GM21717 (cell line): ENCODE measurements around the gene SHLD1.

Experiments
- ATAC-seq: cut with Tn5 transposase; IDR thresholded peaks from one replicate; pipeline ENCODE4 v1.9.1; 2021; ENCODE audit warnings: mild to moderate bottlenecking, moderate library complexity; ENCODE audit not compliant: unreplicated experiment

SHLD1 gene

DNA sequence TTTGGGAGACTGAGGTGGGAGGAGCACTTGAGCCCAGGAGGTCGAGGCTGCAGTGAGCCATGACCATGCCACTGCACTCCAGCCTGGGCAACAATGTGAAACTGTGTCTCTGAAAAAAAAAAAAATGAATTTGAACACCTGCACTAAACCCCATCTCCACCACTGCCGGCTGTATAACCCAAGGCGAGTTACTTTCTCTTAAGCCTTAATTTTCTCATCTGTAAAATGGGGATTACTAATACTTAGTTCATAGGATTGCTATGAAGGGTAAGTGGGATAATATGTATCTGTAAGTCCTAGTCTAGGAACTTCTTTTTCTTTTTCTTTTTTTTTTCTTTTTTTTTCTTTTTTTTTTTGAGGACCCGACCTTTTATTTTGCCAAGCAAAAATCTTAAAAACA is 61.5 kb downstream of the SHLD1 start:
- no peak for ATAC-seq

- ATAC-seq, result no peak
Observed at GRCh38 chr20:5818346-5818681, 68.1 kb downstream of the SHLD1 start.

GRCh38 chr20:5820738-5821137 is 70.5 kb downstream of the SHLD1 start:
- ATAC-seq, result no peak

DNA sequence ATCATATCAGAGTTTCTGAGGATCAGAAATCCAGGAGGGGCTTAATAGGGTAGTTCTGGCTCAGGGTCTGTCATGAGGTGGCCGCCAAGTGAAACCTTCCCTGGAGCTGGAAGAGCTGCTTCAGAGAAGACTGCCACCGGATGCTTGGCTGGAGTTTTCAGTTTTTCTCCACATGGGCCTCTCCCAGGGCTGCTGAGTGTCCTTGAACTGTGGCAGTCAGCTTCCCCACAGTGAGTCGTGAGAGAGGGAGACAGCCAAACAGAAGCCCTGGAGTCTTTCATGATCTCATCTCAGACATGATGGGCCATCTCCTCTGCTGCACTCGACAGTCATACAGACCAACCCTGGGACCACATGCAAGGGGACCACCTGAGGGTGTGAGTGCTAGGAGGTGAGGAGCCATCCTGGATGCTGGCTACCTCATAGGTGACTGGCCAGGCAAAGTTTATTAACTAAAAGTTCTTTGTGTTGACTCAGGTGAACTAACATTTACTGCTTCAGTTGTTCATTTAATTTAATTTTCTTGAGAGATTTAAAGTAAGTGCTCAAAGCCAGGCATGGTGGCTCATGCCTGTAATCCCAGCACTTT is 71.5 kb downstream of the SHLD1 start:
- no peak for ATAC-seq

GRCh38 chr20:5822569-5822968 is 72.4 kb downstream of the SHLD1 start:
- ATAC-seq, result no peak

DNA sequence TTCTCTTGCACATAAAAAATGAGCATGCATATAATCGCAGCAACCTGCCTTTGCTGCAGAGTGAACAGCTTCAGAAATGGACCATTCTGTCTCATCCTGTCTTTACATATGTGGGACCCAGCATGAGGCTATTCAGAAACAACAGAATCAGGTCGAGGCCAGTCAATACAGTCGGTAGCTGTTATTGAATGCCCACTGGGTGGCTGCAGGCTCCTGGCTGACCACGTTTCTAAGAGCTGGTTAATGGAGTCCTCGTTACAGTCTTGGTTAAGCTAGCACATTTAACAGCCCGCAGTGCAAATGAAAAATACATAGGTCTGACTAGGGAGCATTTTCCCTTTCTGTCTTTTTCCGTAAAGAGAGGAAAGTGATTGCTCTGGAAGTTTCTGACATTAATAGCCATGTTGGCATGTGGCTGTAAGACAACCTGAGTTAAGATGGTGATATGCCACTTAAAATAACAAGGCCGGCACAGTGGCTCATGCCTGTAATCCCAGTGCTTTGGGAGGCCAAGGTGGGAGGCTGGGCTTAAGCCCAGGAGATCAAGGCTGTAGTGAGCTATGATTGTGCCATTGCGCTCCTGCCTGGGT is 75.0 kb downstream of the SHLD1 start:
- no peak for ATAC-seq

DNA sequence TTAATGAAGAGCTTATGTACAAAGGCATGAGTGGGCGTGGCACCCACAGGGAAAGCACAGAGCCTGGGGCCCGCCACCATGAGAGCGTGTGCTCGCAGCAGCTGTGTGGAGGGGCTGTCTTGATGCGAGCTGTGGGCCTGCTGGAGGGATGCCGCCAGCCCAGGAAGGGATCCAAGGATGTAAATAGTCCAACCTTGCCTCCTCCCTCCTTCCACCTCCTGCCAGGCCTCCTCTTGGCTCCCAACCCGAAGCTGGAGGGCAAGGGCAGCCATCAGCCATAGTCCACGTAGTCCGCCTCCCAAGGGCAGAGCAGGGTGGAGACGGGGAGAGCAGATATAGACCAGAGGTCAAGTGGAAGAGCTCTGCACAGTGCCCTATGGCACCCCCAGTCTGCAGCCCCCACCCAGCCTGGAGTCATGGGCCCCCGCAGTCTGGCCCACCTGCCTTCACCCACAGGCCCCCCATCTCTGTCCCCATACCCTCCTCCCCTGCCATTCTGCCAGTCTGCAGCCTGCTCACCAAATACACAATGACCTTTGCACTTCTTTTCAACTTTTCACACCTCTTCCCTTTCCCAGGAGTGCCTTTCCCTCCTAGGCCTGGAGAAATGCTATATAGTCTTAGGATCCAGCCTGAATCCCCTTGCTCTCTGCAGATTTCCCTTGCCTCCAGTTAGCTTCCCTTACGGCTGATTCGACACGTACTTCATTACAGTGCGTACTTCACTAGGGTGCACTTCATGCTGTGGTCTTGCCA is 77.1 kb downstream of the SHLD1 start:
- no peak for ATAC-seq

GRCh38 chr20:5827861-5828260 is 77.7 kb downstream of the SHLD1 start:
- ATAC-seq, result no peak

GRCh38 chr20:5829241-5829809 is 79.1 kb downstream of the SHLD1 start:
- ATAC-seq, result no peak

DNA sequence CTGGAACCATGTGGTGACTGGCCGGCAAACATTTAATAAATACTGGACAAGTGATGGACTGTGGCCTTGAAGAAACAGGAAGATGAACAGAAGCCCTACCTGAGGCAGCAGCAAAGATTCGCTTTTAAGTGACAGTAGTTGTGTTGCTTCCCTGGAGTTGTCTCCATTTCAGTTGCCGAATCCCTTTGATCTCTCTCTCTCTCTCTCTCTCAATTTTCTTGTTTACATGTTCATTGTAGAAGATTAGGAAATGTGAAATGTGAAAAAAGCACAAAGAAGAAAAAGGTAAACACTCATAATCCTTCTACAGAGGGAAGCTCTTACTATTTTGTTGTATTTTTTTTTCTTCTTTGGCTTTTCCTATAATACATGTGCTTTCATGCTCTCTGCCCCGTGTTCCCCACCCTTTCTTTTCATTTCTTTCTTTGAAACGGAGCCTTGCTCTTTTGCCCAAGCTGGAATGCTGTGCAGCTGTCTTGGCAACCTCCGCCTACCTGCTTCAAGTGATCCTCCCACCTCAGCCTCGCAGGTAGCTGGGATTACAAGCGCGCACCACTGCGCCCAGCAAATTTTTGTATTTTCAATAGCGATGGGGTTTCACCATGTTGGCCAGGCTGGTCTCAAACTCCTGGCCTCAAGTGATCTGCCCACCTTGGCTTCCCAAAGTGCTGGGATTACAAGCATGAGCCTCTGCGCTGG is 81.5 kb downstream of the SHLD1 start:
- ATAC-seq, result no peak

DNA sequence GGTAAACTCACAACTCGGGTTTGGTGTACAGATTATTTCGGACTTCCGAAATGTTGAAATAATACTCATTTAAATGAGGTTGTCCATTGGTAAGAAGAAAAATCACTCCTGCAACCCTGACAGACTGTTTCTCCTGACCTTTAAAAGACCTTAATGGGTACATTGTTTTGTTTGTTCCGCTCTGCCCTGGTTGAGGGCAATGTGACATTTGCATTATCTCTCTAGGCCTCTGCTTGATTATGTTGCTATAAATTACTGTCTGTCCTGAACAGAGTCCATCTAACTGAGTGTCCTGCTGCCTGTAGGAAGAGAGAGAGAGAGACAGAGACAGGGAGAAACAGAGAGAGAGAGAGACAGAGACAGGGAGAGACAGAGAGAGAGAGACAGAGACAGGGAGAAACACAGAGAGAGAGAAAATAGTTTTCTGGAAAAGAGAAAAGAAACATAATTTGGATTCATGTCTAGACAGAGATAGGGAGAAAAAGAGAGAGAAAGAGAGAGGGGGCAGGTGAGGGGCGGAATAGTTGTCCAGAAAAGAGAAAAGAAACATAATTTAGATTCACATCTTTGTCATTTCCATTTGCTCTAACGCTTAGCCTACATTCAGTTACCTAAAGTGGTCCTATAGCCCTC is 83.2 kb downstream of the SHLD1 start:
- ATAC-seq, result no peak

- ATAC-seq, result no peak
Observed at GRCh38 chr20:5834436-5835005, 84.3 kb downstream of the SHLD1 start.

GRCh38 chr20:5835321-5835821 is 85.2 kb downstream of the SHLD1 start:
- no peak for ATAC-seq

DNA sequence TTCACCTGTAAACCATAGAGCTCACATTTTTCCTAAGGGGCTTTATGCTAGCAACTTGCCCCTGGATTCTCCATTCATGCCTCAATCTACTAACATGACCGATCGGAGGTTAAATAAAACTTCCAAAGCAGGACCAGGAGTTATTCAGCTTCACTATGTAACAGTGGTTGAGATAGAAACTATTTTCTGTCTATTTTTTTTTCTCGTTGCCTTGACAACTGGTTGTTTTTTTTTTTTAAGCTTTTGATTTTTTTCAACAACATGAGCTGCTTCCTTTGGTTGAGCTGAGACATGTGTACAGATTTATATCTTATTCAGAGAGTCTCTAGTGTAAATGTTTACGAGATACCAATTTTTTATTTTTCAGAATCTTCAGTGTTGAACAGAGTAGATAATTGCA is 85.7 kb downstream of the SHLD1 start:
- no peak for ATAC-seq

GRCh38 chr20:5836569-5836968 is 86.4 kb downstream of the SHLD1 start:
- ATAC-seq, result no peak

- ATAC-seq, result no peak
Observed at GRCh38 chr20:5840411-5841002, 90.3 kb downstream of the SHLD1 start.

DNA sequence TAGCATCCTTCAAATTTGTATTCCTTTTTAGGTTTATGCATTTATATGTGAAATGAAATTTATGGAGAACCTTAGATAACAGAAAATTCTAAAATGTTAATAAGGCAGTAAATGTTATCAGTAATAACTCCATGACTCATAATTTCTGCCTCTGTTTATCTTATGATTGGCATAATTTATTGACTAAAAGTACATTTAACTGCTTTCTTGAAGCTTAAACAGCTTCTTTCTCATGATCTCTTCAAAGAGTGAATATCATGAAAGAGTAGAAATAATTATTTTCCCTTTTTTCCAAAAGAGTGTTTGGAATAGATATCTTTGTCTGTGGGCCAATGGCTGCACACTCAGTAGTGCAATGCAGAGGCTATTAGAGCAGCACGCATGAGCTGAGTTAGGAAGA is 91.3 kb downstream of the SHLD1 start:
- no peak for ATAC-seq

DNA sequence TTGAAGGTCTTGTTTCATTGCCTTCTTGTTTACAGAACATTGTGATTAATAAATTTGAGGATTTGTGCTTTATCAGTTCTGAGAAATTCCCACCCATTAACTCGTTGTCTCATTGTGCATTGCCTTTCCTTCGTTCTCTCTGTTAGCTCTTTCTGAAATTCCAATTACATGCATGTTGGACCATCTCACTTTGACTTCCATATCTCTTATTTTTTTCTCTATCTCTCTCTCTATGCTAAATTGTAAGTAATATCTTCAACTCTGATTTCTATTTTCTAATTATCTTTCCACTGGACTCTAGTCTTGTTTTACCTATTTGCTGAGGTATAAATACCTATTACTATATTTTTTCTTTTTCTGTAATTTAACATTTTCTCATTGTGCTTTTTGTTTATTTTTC is 92.3 kb downstream of the SHLD1 start:
- no peak for ATAC-seq

GRCh38 chr20:5843054-5843592 is 92.9 kb downstream of the SHLD1 start:
- peak; percentile 62 for ATAC-seq
